HepG2 (cell line): ENCODE measurements around the gene PLPP7. TPM values are rescaled to one million over a fixed set of nuclear protein-coding genes. Genes with fewer than 3 reads are reported as not detected.

ENCODE experiments used
- ATAC-seq: fragments of 200-7000 bp; cut with Tn5 transposase; 3 replicates; pipeline ENCODE4 v1.9.1; 2020; ENCODE audit warnings: mild to moderate bottlenecking, moderate library complexity
- BruUV-seq: library from RNA; stranded (reverse); fragments of 400-500 nt; replicated peaks from 2 replicates; lab custom pipeline; 2021; lab: Mats Ljungman, UMichigan
- CTCF ChIA-PET: fragments of 300-600 bp; formaldehyde crosslinking; extraction: SDS; loops from one replicate; lab custom pipeline; 2021; ENCODE audit warnings: low total read pairs, inconsistent platforms, low intra/inter-chr PET ratio; lab: Yijun Ruan, JAX
- POLR2A ChIA-PET: fragments of 350-600 bp; sonication (Branson Sonifier 250); formaldehyde crosslinking; loops from one replicate; lab custom pipeline; 2020; ENCODE audit warnings: antibody characterized with exemption, inconsistent platforms; lab: Yijun Ruan, JAX
- DNase-seq: peaks from one replicate; pipeline ENCODE4 v3.0.0-alpha.2; 2015; ENCODE audit warnings: low spot score
- FAIRE-seq: peaks from 3 replicates; lab custom pipeline; 2011; peaks lifted over from hg19 to GRCh38; lab: Jason Lieb, UNC
- H2AFZ ChIP-seq: one replicate; pipeline ENCODE4 v1.6.1; 2011; ENCODE audit warnings: low read length, inconsistent platforms
- H3K27ac ChIP-seq: fragments of 300-600 bp; 3 replicates; pipeline ENCODE4 v1.8.0; 2011; ENCODE audit warnings: mixed run types, mild to moderate bottlenecking, mixed read lengths, low read length, inconsistent platforms; ENCODE audit not compliant: insufficient read depth; ENCODE audit errors: extremely low read length
- H3K27me3 ChIP-seq, 2 experiments: fragments of 200-600 bp in 1 of 2; 2 replicates in 1 of 2; 3 replicates in 1 of 2; pipeline versions ENCODE4 v1.6.0 to v1.8.0; 2011; ENCODE audit warnings: low read length in 2 of 2, mild to moderate bottlenecking in 2 of 2, moderate library complexity in 2 of 2, inconsistent platforms in 1 of 2; ENCODE audit not compliant: insufficient read depth in 2 of 2, control insufficient read depth in 1 of 2
- H3K36me3 ChIP-seq, 2 experiments: fragments of 200-600 bp in 1 of 2; replicated peaks in 1 of 2; 2 replicates in 1 of 2; 3 replicates in 1 of 2; pipeline versions ENCODE4 v1.5.1 to v1.8.0; 2011; ENCODE audit warnings: low read length in 2 of 2, inconsistent platforms in 1 of 2; ENCODE audit not compliant: insufficient read depth in 2 of 2, control insufficient read depth in 1 of 2
- H3K4me1 ChIP-seq: 2 replicates; pipeline ENCODE4 v1.5.1; 2012; ENCODE audit warnings: low read length, inconsistent platforms; ENCODE audit not compliant: insufficient read depth
- H3K4me2 ChIP-seq: 2 replicates; pipeline ENCODE4 v1.6.0; 2011; ENCODE audit warnings: low read depth, low read length, inconsistent platforms
- H3K4me3 ChIP-seq, 3 experiments: fragments of 200-600 bp in 1 of 3; sonication (generic), shearing (Covaris generic) in 1 of 3; replicated peaks in 1 of 3; 2 replicates each; pipeline ENCODE4 v1.5.1; 2011 to 2016; ENCODE audit warnings: low read length in 3 of 3, inconsistent platforms in 2 of 3, low read depth in 2 of 3, mild to moderate bottlenecking in 2 of 3, control low read depth in 1 of 3, mixed read lengths in 1 of 3; ENCODE audit not compliant: insufficient read depth in 1 of 3
- H3K79me2 ChIP-seq: one replicate; pipeline ENCODE4 v1.6.1; 2011; ENCODE audit warnings: low read length, inconsistent platforms; ENCODE audit not compliant: insufficient read depth
- H3K9ac ChIP-seq: 2 replicates; pipeline ENCODE4 v1.6.0; 2011; ENCODE audit warnings: mild to moderate bottlenecking, low read depth, low read length, inconsistent platforms; ENCODE audit not compliant: insufficient read depth
- H3K9me3 ChIP-seq: 2 replicates; pipeline ENCODE4 v1.5.1; 2012; ENCODE audit warnings: mild to moderate bottlenecking, low read length
- H4K20me1 ChIP-seq: 2 replicates; pipeline ENCODE4 v1.6.0; 2011; ENCODE audit warnings: inconsistent platforms, mild to moderate bottlenecking, low read length, moderate library complexity; ENCODE audit not compliant: insufficient read depth
- ELF1 ChIP-seq: sonication (generic); formaldehyde crosslinking; IDR thresholded peaks from 2 replicates; pipeline ENCODE4 v1.4.0; 2020; ENCODE audit warnings: missing genetic modification reagents
- NR2F1 ChIP-seq, 2 experiments: fragments of 450-650 bp in 1 of 2; formaldehyde crosslinking in 1 of 2; IDR thresholded peaks; 2 replicates each; pipeline versions ENCODE4 v1.5.0 to v1.6.1; 2016 to 2020; ENCODE audit warnings: mild to moderate bottlenecking in 1 of 2, missing compliant biosample characterization in 1 of 2, missing genetic modification reagents in 1 of 2, moderate library complexity in 1 of 2
- RBM22 ChIP-seq: fragments of 200-400 bp; formaldehyde crosslinking; optimal IDR thresholded peaks from 2 replicates; pipeline ENCODE3; 2017; ENCODE audit warnings: mild to moderate bottlenecking, low read length, moderate library complexity
- REXO4 ChIP-seq: sonication (generic); formaldehyde crosslinking; IDR thresholded peaks from 2 replicates; pipeline ENCODE4 v1.8.0; 2022; ENCODE audit warnings: missing genetic modification reagents, mild to moderate bottlenecking, borderline replicate concordance
- U2AF1 ChIP-seq: fragments of 200-400 bp; formaldehyde crosslinking; optimal IDR thresholded peaks from 2 replicates; pipeline ENCODE3; 2017; ENCODE audit warnings: mild to moderate bottlenecking, low read depth, low read length
- ZBTB42 ChIP-seq: sonication (generic); formaldehyde crosslinking; IDR thresholded peaks from 2 replicates; pipeline ENCODE4 v1.5.0; 2020; ENCODE audit warnings: mild to moderate bottlenecking, missing genetic modification reagents
- ZNF263 ChIP-seq: sonication (generic); formaldehyde crosslinking; IDR thresholded peaks from 2 replicates; pipeline ENCODE4 v1.4.0; 2020; ENCODE audit warnings: missing genetic modification reagents
- ZNF280D ChIP-seq: sonication (generic); formaldehyde crosslinking; IDR thresholded peaks from 2 replicates; pipeline ENCODE4 v1.5.1; 2020; ENCODE audit warnings: mild to moderate bottlenecking, missing genetic modification reagents
- ZNF550 ChIP-seq: sonication (generic); formaldehyde crosslinking; IDR thresholded peaks from 2 replicates; pipeline ENCODE4 v1.4.0; 2020; ENCODE audit warnings: mild to moderate bottlenecking, missing genetic modification reagents, borderline replicate concordance
- ZNF891 ChIP-seq: sonication (generic); formaldehyde crosslinking; IDR thresholded peaks from 2 replicates; pipeline ENCODE4 v1.5.0; 2020; ENCODE audit warnings: mild to moderate bottlenecking, missing genetic modification reagents
- WGBS: methylation state at CpG from one replicate; pipeline ENCODE4 v1.1.6; 2017; ENCODE audit warnings: low lambda C conversion rate; 5-methylcytosine and 5-hydroxymethylcytosine counted together
- in situ Hi-C: cut with HindIII; loops from 2 replicates; pipeline ENCODE4 v1.10.0; 2017; ENCODE audit warnings: low pct_unique_long_range_greater_than_20kb; ENCODE audit not compliant: extremely low pct_ligation_motif_present
- intact Hi-C: fragments of 100-400 bp; cut with micrococcal nuclease; formaldehyde crosslinking; loops from one replicate; pipeline ENCODE4 v1.10.0; 2022; ENCODE audit not compliant: unreplicated experiment
- polyA plus RNA-seq, 8 experiments: library from polyadenylated mRNA; depleted of rRNA in 3 of 8; stranded (reverse) in 7 of 8; unstranded in 1 of 8; fragments of >200 nt; fragmentation: Illumina TruSeq in 4 of 8; extraction: Trizol in 4 of 8; gene quantifications; 2 replicates each; pipeline versions ENCODE4 v1.2.1 to v1.2.3, GENCODE V29; 2011 to 2016; ENCODE audit warnings: low read depth in 4 of 8, missing spikeins in 1 of 8, mixed read lengths in 1 of 8; ENCODE audit not compliant: insufficient read depth in 1 of 8
- total RNA-seq, 5 experiments: library from RNA; depleted of rRNA; stranded (reverse); fragments of >200 nt; fragmentation: Illumina TruSeq; extraction: Trizol; gene quantifications; 2 replicates each; pipeline ENCODE4 v1.2.3, GENCODE V29; 2016; ENCODE audit warnings: low read depth in 1 of 5
- TF ChIP-seq, protein P1 (sequence below): sonication (generic); formaldehyde crosslinking; IDR thresholded peaks from 2 replicates; pipeline ENCODE4 v1.4.0; 2020; ENCODE audit warnings: mild to moderate bottlenecking, missing genetic modification reagents
- TF ChIP-seq, protein P2 (sequence below): sonication (generic); formaldehyde crosslinking; IDR thresholded peaks from 2 replicates; pipeline ENCODE4 v1.4.0; 2020; ENCODE audit warnings: missing genetic modification reagents

PLPP7 gene
- total and polyA plus RNA-seq, 2 of the 13 experiments (the other 11 are each of a cell fraction or from before 2014, with no cell fraction given), result 0.33 to 1.2 TPM

DNA sequence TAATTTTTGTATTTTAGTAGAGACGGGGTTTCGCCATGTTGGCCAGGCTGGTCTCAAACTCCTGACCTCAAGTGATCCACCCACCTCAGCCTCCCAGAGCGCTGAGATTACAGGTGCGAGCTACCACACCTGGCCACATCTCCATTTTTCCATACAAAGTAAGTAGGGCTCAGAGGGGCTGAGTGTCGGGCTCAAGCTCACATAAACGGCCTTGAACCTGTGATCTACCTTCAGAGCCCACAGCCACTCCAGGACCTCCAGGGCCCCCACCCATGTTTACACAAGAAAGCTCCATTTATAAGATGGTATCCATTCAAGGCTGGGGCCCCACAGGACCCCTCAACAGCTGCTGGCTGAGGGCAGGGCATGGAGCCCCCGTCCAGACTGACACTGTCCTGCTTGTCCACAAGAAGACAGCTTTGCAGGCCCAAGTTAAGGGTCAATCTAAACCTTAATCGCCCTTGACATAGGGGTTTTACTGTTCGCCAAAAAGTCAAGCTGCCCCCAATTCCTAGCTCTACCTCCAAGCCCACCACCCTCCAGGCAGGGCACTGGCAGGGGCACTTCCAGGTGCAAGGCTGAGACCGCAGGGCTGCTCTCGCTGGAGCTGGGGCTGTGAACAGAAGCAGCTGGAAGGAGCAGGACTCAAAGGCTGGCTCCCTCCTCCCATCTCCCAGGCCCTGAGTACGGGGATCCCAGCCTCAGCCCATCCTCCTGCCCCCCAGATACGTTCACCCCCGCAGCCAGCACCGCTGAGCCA, 32.1 kb upstream of the PLPP7 start (continued):
- TF ChIP-seq, protein P1, sequence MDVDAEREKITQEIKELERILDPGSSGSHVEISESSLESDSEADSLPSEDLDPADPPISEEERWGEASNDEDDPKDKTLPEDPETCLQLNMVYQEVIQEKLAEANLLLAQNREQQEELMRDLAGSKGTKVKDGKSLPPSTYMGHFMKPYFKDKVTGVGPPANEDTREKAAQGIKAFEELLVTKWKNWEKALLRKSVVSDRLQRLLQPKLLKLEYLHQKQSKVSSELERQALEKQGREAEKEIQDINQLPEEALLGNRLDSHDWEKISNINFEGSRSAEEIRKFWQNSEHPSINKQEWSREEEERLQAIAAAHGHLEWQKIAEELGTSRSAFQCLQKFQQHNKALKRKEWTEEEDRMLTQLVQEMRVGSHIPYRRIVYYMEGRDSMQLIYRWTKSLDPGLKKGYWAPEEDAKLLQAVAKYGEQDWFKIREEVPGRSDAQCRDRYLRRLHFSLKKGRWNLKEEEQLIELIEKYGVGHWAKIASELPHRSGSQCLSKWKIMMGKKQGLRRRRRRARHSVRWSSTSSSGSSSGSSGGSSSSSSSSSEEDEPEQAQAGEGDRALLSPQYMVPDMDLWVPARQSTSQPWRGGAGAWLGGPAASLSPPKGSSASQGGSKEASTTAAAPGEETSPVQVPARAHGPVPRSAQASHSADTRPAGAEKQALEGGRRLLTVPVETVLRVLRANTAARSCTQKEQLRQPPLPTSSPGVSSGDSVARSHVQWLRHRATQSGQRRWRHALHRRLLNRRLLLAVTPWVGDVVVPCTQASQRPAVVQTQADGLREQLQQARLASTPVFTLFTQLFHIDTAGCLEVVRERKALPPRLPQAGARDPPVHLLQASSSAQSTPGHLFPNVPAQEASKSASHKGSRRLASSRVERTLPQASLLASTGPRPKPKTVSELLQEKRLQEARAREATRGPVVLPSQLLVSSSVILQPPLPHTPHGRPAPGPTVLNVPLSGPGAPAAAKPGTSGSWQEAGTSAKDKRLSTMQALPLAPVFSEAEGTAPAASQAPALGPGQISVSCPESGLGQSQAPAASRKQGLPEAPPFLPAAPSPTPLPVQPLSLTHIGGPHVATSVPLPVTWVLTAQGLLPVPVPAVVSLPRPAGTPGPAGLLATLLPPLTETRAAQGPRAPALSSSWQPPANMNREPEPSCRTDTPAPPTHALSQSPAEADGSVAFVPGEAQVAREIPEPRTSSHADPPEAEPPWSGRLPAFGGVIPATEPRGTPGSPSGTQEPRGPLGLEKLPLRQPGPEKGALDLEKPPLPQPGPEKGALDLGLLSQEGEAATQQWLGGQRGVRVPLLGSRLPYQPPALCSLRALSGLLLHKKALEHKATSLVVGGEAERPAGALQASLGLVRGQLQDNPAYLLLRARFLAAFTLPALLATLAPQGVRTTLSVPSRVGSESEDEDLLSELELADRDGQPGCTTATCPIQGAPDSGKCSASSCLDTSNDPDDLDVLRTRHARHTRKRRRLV (CRISPR knock-in tag), result no peak
- TF ChIP-seq ELF1, result no peak
- no peak for TF ChIP-seq ZNF550 (CRISPR knock-in tag)
- TF ChIP-seq ZBTB42, result no peak
- TF ChIP-seq U2AF1, result no peak
- no peak for TF ChIP-seq ZNF263
- no peak for TF ChIP-seq RBM22

DNA sequence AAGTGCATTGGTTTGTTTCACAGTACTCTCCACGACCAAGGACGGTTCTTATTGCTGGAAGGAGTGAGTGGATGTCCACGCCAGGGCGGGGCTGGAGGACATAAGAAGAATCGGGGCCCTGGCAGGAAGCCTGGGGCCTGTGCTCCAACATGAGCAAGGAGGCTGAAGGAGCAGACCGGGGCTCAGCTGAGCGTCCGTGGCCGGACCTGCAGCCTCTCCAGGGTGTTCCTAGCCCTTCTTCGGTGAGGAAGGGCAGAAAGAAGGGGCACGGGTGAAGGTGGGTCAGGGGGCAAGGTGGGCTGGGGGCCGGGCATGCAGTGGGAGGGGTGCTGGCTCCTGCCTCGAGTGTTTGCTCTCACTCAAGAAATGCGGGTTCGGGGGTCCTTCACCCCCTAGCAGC, 31.3 kb upstream of the PLPP7 start:
- WGBS, result 24% methylated on average over 8 of the region's 15 CpGs
- intact Hi-C loops, result no loop called here
- POLR2A ChIA-PET, result interaction anchor here (0.8 kb wide), 1 partner anchor 48 kb away, joined by 3 read pairs; no protein-coding TSS in a partner anchor

More for the DNA sequence above, 31.3 kb upstream of the PLPP7 start:
- Histone ChIP-seq H3K9ac (no peak overlapping the region), H3K4me2 (no peak overlapping the region), H3K9me3 (no peaks in the 10 kb centered on the region), H2AFZ (no peak overlapping the region), H3K27me3 (peaks cover 12 to 45% of the 10 kb centered on the region in 2 experiments; a peak in 4 of 5 replicates), H4K20me1 (no peaks in the 10 kb centered on the region), H3K4me1 (peaks cover 29% of the 10 kb centered on the region), H3K27ac (no peak overlapping the region), H3K36me3 (no peaks in the 10 kb centered on the region), H3K4me3 (no peak overlapping the region), H3K79me2 (no peaks in the 10 kb centered on the region)
- ATAC-seq, result no peak
- in situ Hi-C loops, result no loop called here
- no TSS peak for BruUV-seq
- DNase-seq, result no peak
- FAIRE-seq, result no peak
- CTCF ChIA-PET, result no interaction called here
- TF ChIP-seq NR2F1 (CRISPR knock-in tag; IDR thresholded peaks at IDR 0.05), result no peak
- TF ChIP-seq ZNF891 (CRISPR knock-in tag), result no peak
- TF ChIP-seq REXO4, result no peak
- TF ChIP-seq, protein P2, sequence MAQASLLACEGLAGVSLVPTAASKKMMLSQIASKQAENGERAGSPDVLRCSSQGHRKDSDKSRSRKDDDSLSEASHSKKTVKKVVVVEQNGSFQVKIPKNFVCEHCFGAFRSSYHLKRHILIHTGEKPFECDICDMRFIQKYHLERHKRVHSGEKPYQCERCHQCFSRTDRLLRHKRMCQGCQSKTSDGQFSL (CRISPR knock-in tag), result no peak
- no peak for TF ChIP-seq ZNF280D (CRISPR knock-in tag)
